MM.1S (cell line): ENCODE data around the gene PNO1.

ENCODE experiments used
- DNase-seq: peaks from one replicate; pipeline ENCODE4 v3.0.0-alpha.2; 2015
- H2AFZ ChIP-seq: fragments of 300-600 bp; sonication (generic); 2 replicates; pipeline ENCODE4 v1.6.0; 2016; ENCODE audit warnings: antibody characterized with exemption, low read length
- H3F3A ChIP-seq: fragments of 300-600 bp; sonication (generic); 2 replicates; pipeline ENCODE4 v1.6.1; 2016; ENCODE audit warnings: mild to moderate bottlenecking, antibody characterized with exemption, low read length, moderate library complexity, mixed read lengths; ENCODE audit not compliant: insufficient read depth
- H3K27ac ChIP-seq: fragments of 300-600 bp; sonication (generic); 2 replicates; pipeline ENCODE4 v1.5.1; 2016; ENCODE audit warnings: mild to moderate bottlenecking, low read length
- H3K27me3 ChIP-seq: fragments of 300-600 bp; sonication (generic); replicated peaks from 2 replicates; pipeline ENCODE4 v1.6.0; 2016; ENCODE audit warnings: low read length; ENCODE audit not compliant: insufficient read depth
- H3K36me3 ChIP-seq: fragments of 300-600 bp; sonication (generic); replicated peaks from 2 replicates; pipeline ENCODE4 v1.6.1; 2016; ENCODE audit warnings: mild to moderate bottlenecking, low read length, mixed read lengths; ENCODE audit not compliant: insufficient read depth
- H3K4me1 ChIP-seq: fragments of 300-600 bp; sonication (generic); 2 replicates; pipeline ENCODE4 v1.6.1; 2016; ENCODE audit warnings: low read length, mixed read lengths
- H3K4me2 ChIP-seq: fragments of 300-600 bp; sonication (generic); 2 replicates; pipeline ENCODE4 v1.6.0; 2016; ENCODE audit warnings: low read depth, low read length
- H3K4me3 ChIP-seq: fragments of 300-600 bp; sonication (generic); 2 replicates; pipeline ENCODE4 v1.5.1; 2016; ENCODE audit warnings: low read length, mixed read lengths
- H3K79me2 ChIP-seq: fragments of 300-600 bp; sonication (generic); 2 replicates; pipeline ENCODE4 v1.6.1; 2016; ENCODE audit warnings: mixed run types, low read length, mixed read lengths
- H3K9ac ChIP-seq: fragments of 300-600 bp; sonication (generic); 2 replicates; pipeline ENCODE4 v1.6.1; 2016; ENCODE audit warnings: low read length, mixed read lengths
- H3K9me2 ChIP-seq: fragments of 300-600 bp; sonication (generic); replicated peaks from 2 replicates; pipeline ENCODE4 v1.6.1; 2016; ENCODE audit warnings: mild to moderate bottlenecking, low read length, mixed read lengths; ENCODE audit not compliant: insufficient read depth
- H3K9me3 ChIP-seq: fragments of 300-600 bp; sonication (generic); replicated peaks from 2 replicates; pipeline ENCODE4 v1.6.1; 2016; ENCODE audit warnings: mild to moderate bottlenecking, low read length, mixed read lengths; ENCODE audit not compliant: insufficient read depth
- H4K20me1 ChIP-seq: fragments of 300-600 bp; sonication (generic); 2 replicates; pipeline ENCODE4 v1.6.1; 2016; ENCODE audit warnings: mild to moderate bottlenecking, low read length, moderate library complexity, mixed read lengths; ENCODE audit not compliant: insufficient read depth
- CTCF ChIP-seq: fragments of 300-600 bp; sonication (generic); IDR thresholded peaks from 2 replicates; pipeline ENCODE4 v1.5.1; 2016; ENCODE audit warnings: antibody characterized with exemption, low read length, mixed read lengths
- EZH2 ChIP-seq: fragments of 300-600 bp; sonication (generic); optimal IDR thresholded peaks from 2 replicates; pipeline ENCODE3; 2017; ENCODE audit warnings: low read depth, mild to moderate bottlenecking, antibody characterized with exemption, low read length, mixed read lengths
- EZH2phosphoT487 ChIP-seq: fragments of 300-600 bp; sonication (generic); IDR thresholded peaks from 2 replicates; pipeline ENCODE4 v1.6.1; 2018; ENCODE audit warnings: antibody characterized with exemption, low read length

PNO1 gene

GRCh38 chr2:68157402-68158133 lies at the start of gene PNO1:
TSS of gene PNO1 (plus strand) at chr2:68157888. CDS start at chr2:68157935, 47 bp downstream.
- no peaks in the 10 kb centered on the region for H3F3A ChIP-seq

GRCh38 chr2:68108120-68108519 lies 49.6 kb upstream of the PNO1 start:
- TF ChIP-seq EZH2phosphoT487: no peak
- TF ChIP-seq EZH2: no peak
- no peak for TF ChIP-seq CTCF
- H3K9me2 ChIP-seq: no peaks in the 10 kb centered on the region
- H3K27ac ChIP-seq: no peak overlapping the region
- no peaks in the 10 kb centered on the region for H3K9me3 ChIP-seq
- no peaks in the 10 kb centered on the region for H3K36me3 ChIP-seq
- no peak overlapping the region for H2AFZ ChIP-seq
- no peaks in the 10 kb centered on the region for H3K4me1 ChIP-seq
- DNase-seq: no peak
- H3K4me2 ChIP-seq: no peak overlapping the region
- no peaks in the 10 kb centered on the region for H3K27me3 ChIP-seq
- no peak overlapping the region for H3K9ac ChIP-seq
- no peaks in the 10 kb centered on the region for H4K20me1 ChIP-seq
- no peak overlapping the region for H3K4me3 ChIP-seq
- H3K79me2 ChIP-seq: no peaks in the 10 kb centered on the region
- H3F3A ChIP-seq: no peaks in the 10 kb centered on the region

More at GRCh38 chr2:68157402-68158133, at the start of gene PNO1:
- Histone ChIP-seq H3K9ac (peak within 1 kb of the TSS; percentile 87), H3K79me2 (peaks cover 59% of the 10 kb centered on the region), H3K4me3 (peak within 1 kb of the TSS; percentile 91), H4K20me1 (no peaks in the 10 kb centered on the region), H3K9me2 (no peaks in the 10 kb centered on the region), H3K4me2 (peak within 1 kb of the TSS; percentile 92), H3K9me3 (no peaks in the 10 kb centered on the region), H3K27me3 (no peaks in the 10 kb centered on the region), H3K36me3 (peaks cover 6% of the 10 kb centered on the region; the same call in 1 of the 2 replicates), H3K4me1 (peaks cover 14% of the 10 kb centered on the region), H2AFZ (peak within 1 kb of the TSS; percentile 84), H3K27ac (peak within 1 kb of the TSS; percentile 84)
- DNase-seq: peak; percentile 95
- no peak; the same call in 1 of the 2 replicates for TF ChIP-seq CTCF
- no peak for TF ChIP-seq EZH2
- no peak for TF ChIP-seq EZH2phosphoT487

DNA sequence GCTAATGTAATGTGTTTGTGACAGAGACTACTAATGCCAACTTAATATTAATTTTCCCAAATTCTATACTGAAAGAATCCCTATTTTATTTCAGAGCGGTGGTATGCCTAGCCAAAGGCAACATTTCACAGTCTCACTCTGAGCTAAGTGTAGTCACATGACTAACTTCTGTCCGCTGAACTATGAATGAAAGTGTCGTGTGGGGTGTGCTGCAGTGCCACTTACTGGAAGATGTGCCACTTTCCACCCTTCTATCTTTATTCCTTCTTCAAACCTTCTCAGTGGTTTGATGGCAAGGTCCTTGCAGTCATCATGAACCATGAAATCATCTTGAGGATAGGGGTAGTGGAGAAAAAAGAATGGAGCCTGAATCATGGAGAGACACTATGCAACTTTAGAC lies 47.6 kb upstream of the PNO1 start:
- Histone ChIP-seq H3K36me3 (no peaks in the 10 kb centered on the region), H3F3A (no peaks in the 10 kb centered on the region), H3K27ac (no peak overlapping the region), H3K4me3 (no peak overlapping the region), H3K79me2 (no peaks in the 10 kb centered on the region), H3K9me2 (no peaks in the 10 kb centered on the region), H3K27me3 (no peaks in the 10 kb centered on the region), H3K9me3 (no peaks in the 10 kb centered on the region), H3K4me1 (no peaks in the 10 kb centered on the region), H3K4me2 (no peak overlapping the region), H3K9ac (no peak overlapping the region), H2AFZ (no peak overlapping the region), H4K20me1 (no peaks in the 10 kb centered on the region)
- TF ChIP-seq CTCF (0 out of 2 replicates have a peak, but pooled peaks have one; percentile 16), EZH2 (no peak)
- DNase-seq: peak; percentile 41
